Endometrium (tissue), 2 donors: Measurements from ENCODE around the gene FRA10AC1.
"Not testable (repeated sequence)": the region's sequence is repeated elsewhere in the genome, so short reads cannot be mapped to it uniquely, and the experiment has no call there.

Source experiments
- FAIRE-seq: peaks from 2 replicates; lab custom pipeline; 2012; peaks lifted over from hg19 to GRCh38; lab: Jason Lieb, UNC
- donor health status: control.
- donor health status: control.

The FRA10AC1 gene

DNA sequence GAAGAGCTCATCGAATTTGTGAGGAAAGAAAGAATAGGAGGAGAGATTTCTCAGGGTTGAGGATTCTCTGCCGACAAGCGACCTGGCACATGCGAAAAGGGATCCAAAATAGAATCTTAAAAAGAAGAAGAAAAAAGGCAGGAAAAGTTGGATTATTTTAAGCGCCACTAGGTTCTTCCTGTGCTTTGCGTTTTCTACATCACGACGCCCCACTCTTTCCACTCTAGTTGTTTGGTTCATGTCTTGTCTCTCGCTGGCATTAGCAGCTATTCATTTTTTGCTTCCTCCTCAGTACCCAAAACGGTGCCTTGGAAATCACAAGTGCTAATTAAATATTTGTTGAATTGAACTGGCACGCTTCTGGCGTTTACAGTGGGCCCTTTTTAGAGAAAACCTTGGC is 674 bp upstream of the FRA10AC1 start:
- FAIRE-seq = no peak

- FAIRE-seq = no peak
These were observed 554 bp downstream of the FRA10AC1 start for GRCh38 chr10:93701866-93702209.

GRCh38 chr10:93697207-93697606 is 5.2 kb downstream of the FRA10AC1 start:
- FAIRE-seq = no peak

DNA sequence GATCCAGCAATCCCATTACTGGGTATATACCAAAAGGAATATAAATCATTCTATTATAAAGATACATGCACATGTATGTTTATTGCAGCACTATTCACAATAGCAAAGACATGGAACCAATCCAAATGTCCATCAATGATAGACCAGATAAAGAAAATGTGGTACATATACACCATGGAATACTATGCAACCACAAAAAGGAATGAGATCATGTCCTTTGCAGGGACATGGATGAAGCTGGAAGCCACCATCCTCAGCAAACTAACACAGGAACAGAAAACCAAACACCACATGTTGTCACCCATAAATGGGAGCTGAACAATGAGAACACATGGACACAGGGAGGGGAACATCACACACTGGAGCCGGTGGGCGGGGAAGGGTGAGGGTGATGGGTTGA is 5.8 kb downstream of the FRA10AC1 start:
- FAIRE-seq = not testable (repeated sequence)

GRCh38 chr10:93695740-93696139 is 6.7 kb downstream of the FRA10AC1 start:
- no peak for FAIRE-seq

GRCh38 chr10:93687737-93688136 is 14.7 kb downstream of the FRA10AC1 start:
- no peak for FAIRE-seq

GRCh38 chr10:93680412-93681047 is 21.9 kb downstream of the FRA10AC1 start:
- peak; percentile 50 for FAIRE-seq

- no peak for FAIRE-seq
These were observed 23.4 kb downstream of the FRA10AC1 start for GRCh38 chr10:93678805-93679587.

- no peak for FAIRE-seq
These were observed 24.0 kb downstream of the FRA10AC1 start for GRCh38 chr10:93678386-93678785.

- no peak for FAIRE-seq
These were observed 28.6 kb downstream of the FRA10AC1 start for GRCh38 chr10:93673791-93674190.

DNA sequence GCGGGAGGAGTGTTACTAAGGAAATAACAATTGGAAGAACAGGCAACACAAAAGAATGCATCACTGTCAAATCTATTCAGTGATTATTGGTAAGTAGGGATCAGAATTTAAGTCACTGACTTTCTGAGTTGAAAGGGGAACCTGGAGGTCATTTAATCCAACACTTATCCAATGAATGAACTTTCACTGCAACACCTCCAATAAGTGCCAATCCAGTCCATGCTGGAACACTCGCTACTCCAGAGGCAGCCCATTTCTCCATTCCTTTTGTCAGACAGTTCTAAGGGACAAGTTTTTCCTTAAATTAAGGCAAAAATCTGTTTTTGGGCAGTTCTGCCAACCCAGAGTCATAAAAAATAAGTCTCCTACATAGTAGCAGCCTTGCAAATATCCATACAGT is 29.5 kb downstream of the FRA10AC1 start:
- FAIRE-seq = no peak

GRCh38 chr10:93672022-93672678 is 30.2 kb downstream of the FRA10AC1 start:
- FAIRE-seq = no peak

DNA sequence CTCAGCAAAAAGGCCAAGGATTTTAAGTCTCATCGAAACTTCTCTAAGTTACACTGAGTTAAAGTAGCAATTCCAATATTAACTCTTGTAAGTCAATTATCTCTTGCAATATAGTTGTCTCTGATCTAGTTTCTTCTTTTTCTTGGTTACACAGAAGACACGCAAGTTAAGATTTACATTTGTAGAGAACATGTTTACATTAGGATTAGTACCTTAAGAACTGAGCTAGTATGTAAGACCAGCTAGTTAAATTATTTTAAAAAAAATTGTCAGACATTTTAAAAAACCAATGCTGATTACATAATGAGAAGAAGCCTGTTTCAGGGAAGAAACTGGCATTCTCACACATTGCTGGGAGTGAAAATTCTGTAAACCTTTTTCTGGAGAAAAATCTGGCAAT is 31.4 kb downstream of the FRA10AC1 start:
- FAIRE-seq = no peak

GRCh38 chr10:93670372-93670771 is 32.0 kb downstream of the FRA10AC1 start:
- FAIRE-seq = no peak

DNA sequence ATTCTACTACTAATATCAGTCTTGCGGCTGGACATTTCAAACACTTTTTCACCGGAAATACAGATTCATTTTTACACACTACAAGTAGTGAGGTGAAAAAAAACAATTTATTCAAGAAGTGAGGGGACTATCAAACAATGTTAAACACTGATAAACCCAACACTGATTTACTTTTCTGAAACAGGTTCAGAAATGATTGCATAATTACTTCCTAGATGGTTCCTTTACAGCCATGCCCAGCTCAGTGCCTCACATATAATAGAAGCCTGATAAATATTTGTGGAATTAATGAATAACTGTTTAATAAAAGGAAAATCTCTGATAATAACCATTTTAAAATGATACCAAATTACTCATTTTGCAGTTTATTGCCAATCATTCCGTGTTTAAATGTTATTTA is 34.6 kb downstream of the FRA10AC1 start:
- FAIRE-seq = no peak

GRCh38 chr10:93666030-93666429 is 36.4 kb downstream of the FRA10AC1 start:
- no peak for FAIRE-seq

DNA sequence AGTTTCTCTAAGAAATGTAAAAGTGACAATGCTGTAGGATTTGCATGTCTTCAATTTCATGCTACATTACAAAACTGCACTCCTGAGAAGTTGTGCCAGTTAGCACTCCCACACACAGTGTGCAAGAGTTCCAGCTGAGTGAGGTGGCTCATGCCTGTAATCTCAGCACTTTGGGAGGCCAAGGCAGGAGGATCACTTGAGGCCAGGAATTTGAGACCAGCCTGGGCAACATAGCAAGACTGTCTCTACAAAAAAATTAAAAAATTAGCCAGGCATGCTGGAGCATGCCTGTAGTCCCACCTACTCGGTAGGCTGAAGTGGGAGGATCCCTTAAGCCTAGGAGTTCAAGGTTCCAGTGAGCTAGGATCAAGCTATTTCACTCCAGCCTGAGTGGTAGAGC is 44.6 kb downstream of the FRA10AC1 start:
- no peak for FAIRE-seq

DNA sequence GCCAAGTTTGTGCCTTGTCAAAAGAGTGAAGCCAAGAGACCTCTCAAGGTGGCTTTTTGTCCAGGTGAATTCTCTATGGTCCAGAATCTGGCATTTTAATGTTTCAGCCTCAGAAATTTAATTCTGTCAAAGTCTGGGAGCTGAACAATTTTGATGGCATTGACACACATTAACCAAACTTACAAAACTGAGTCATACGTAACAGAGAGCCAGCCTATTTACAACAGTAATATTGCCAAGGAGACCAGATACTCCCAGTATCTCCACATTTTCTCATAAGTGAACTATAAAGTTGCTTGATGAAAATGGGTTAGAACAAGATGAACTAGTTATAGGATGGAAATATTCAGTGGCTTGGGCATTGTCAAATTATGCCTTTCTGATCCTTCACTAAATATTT is 46.2 kb downstream of the FRA10AC1 start:
- no peak for FAIRE-seq

GRCh38 chr10:93654201-93654600 is 48.2 kb downstream of the FRA10AC1 start:
- FAIRE-seq = no peak

GRCh38 chr10:93652857-93653256 is 49.5 kb downstream of the FRA10AC1 start:
- FAIRE-seq = no peak

DNA sequence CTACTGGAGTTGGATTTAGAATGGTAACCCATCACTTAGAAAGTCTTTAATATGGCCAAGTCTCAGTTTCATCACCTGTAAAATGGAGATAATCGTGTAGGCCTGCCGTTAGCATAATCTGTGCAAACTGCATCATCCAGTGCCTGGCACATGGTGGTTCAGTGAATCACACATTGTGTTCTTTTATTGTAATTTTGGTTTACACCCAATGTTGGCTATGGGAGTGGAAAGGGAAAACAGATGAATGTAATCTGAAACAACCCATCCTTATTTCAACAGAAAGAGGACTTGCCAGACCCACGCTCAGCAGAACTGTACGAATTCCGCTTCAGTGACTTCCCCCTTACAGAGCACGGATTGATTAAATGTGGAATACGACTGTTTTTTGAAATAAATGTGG is 62.6 kb downstream of the FRA10AC1 start:
- no peak for FAIRE-seq

DNA sequence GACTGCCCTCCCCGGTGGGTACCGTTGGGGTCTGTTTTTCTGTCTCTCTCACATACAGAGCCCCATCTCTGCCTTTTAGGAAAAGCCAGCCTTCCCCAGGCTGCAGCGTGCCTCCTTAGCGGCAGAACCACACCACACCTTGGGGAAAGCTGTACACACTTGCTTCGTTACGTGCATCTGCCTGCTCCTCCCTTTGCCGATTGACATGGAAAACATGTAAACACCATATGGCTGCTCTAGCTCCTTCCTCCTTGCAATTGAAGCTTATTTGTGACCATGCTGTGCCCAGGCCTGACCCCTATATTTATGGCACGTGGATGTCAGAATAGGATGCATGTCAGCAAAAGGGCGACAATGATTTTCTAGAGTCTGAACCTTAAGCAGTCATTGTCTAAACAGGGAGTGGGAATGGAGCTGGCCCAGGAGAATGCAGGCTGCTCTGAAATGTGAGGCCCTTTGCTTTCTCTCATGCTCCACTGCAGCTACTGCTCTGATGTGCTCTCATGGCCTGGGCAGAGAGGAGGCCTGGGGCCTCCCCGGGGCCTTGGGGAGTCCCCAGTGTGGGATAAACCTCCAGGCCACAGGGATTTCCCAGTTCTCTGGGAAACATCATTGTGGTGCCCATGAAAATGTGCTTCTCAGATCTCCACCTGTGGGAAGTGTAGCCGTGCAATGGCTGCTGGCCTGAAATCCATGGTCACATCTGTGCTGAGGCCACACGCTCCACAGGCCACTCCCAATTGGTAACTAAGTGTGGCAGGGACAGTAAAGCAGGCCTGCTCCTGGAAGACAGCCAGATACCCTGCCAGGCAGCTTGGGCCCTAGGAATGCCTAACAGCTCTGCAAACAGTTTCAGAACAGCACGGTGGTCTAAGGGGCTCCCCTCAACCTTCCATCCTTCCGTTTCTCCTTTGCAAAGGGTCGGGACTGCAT is 71.5 kb downstream of the FRA10AC1 start:
- FAIRE-seq = no peak
